ENCODE results near the gene PIEZO1.

DNA sequence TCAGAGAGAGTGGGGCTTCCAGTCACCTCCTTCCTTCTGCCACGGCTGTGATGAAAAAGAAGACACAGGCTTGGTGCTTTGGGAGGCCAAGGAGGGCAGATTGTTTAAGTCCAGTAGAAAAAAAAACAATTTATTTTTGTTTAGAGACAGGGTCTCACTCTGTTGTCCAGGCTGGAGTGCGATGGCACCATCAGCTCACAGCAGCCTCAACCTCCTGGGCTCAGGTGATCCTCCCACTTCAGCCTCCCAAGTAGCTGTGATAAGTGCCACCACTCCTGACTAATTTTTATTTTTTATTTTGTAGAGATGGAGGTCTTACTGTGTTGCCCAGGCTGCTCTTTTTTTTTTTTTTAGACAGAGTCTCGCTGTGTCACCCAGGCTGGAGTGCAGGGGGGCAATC lies 119.5 kb downstream of the PIEZO1 start:
- no peak for TF ChIP-seq POLR2A (IDR thresholded peaks at IDR 0.05; ENCODE audit: low read length)
- no peak for TF ChIP-seq GATA1 (IDR thresholded peaks at IDR 0.05; ENCODE audit: low read depth, low read length)
